ENCODE data around the gene ITPR1. TPM values are rescaled to one million over a fixed set of nuclear protein-coding genes. Genes with fewer than 3 reads are reported as not detected.
"Not testable (repeated sequence)": the region's sequence is repeated elsewhere in the genome, so short reads cannot be mapped to it uniquely, and the experiment has no call there.

Gene ITPR1
- total RNA-seq, 4 donors from 2014 or later = 184 to 305 (median 218) TPM

- no peak overlapping the region for H3K4me3 ChIP-seq
- H3K9me3 ChIP-seq = no peaks in the 10 kb centered on the region
- H3K4me1 ChIP-seq = peaks cover 0 to 57% (median 24%) of the 10 kb centered on the region in 3 donors
- H3K36me3 ChIP-seq = no peaks in the 10 kb centered on the region
- ATAC-seq = no peak
- peak overlapping the region in 3 of 4 donors; percentile 3 to 66 (median 55) for H3K27ac ChIP-seq
- 37% methylated on average over 4 of the region's 4 CpGs; no CpG with 5 or more reads in 1 of the 2 donors for WGBS, 2 donors (ENCODE audit: low coverage in 1 of 2)
- TF ChIP-seq EP300 (IDR thresholded peaks at IDR 0.05) = no peak
- TF ChIP-seq, protein P1, sequence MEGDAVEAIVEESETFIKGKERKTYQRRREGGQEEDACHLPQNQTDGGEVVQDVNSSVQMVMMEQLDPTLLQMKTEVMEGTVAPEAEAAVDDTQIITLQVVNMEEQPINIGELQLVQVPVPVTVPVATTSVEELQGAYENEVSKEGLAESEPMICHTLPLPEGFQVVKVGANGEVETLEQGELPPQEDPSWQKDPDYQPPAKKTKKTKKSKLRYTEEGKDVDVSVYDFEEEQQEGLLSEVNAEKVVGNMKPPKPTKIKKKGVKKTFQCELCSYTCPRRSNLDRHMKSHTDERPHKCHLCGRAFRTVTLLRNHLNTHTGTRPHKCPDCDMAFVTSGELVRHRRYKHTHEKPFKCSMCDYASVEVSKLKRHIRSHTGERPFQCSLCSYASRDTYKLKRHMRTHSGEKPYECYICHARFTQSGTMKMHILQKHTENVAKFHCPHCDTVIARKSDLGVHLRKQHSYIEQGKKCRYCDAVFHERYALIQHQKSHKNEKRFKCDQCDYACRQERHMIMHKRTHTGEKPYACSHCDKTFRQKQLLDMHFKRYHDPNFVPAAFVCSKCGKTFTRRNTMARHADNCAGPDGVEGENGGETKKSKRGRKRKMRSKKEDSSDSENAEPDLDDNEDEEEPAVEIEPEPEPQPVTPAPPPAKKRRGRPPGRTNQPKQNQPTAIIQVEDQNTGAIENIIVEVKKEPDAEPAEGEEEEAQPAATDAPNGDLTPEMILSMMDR (IDR thresholded peaks at IDR 0.05) = no peak
- TF ChIP-seq POLR2AphosphoS5 (IDR thresholded peaks at IDR 0.05) = no peak
- TF ChIP-seq POLR2A (IDR thresholded peaks at IDR 0.05) = no peak
- H3K27me3 ChIP-seq = no peaks in the 10 kb centered on the region
These were observed 96.4 kb downstream of the ITPR1 start for GRCh38 chr3:4589475-4590097.

DNA sequence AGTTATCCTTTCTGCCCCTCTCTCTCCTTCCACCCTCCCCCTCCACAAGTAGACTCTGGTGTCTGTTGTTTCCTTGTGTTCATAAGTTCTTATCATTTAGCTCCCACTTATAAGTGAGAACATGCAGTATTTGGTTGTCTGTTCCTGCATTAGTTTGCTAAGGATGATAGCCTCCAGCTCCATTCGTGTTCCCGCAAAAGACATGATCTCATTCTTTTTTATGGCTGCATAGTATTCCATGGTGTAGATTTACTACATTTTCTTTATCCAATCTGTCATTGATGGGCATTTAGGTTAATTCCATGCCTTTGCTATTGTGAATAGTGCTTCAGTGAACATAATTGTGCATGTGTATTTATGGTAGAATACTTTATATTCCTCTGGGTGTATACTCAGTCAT lies 97.7 kb downstream of the ITPR1 start:
- peaks cover 0 to 59% (median 21%) of the 10 kb centered on the region in 3 donors for H3K4me1 ChIP-seq
- ATAC-seq, H3K27me3 ChIP-seq, H3K9me3 ChIP-seq, H3K36me3 ChIP-seq, H3K4me3 ChIP-seq, H3K27ac ChIP-seq: not testable (repeated sequence)
- 94 to 100% methylated on average over 2 of the region's 2 CpGs for WGBS, 2 donors (ENCODE audit: low coverage in 1 of 2)

GRCh38 chr3:4591669-4592068 lies 98.5 kb downstream of the ITPR1 start:
- ATAC-seq = no peak
- WGBS, 2 donors (ENCODE audit: low coverage in 1 of 2) = 60 to 75% methylated on average over 2 to 3 of the region's 3 CpGs
- Histone ChIP-seq H3K27ac (no peak overlapping the region), H3K4me1 (peaks cover 2 to 59% (median 21%) of the 10 kb centered on the region in 3 donors), H3K9me3 (no peaks in the 10 kb centered on the region), H3K27me3 (no peaks in the 10 kb centered on the region), H3K36me3 (no peaks in the 10 kb centered on the region), H3K4me3 (no peak overlapping the region)
- TF ChIP-seq POLR2AphosphoS5 (IDR thresholded peaks at IDR 0.05) (no peak), POLR2A (IDR thresholded peaks at IDR 0.05) (no peak)

GRCh38 chr3:4593014-4593413 lies 99.9 kb downstream of the ITPR1 start:
- Histone ChIP-seq H3K4me3 (no peak overlapping the region), H3K36me3 (no peaks in the 10 kb centered on the region), H3K27me3 (no peaks in the 10 kb centered on the region), H3K4me1 (peaks cover 9 to 59% (median 14%) of the 10 kb centered on the region in 3 donors), H3K27ac (no peak overlapping the region), H3K9me3 (no peaks in the 10 kb centered on the region)
- 94 to 100% methylated on average over 3 to 5 of the region's 5 CpGs for WGBS, 2 donors (ENCODE audit: low coverage in 1 of 2)
- TF ChIP-seq, protein P1 (IDR thresholded peaks at IDR 0.05) = no peak
- TF ChIP-seq POLR2A (IDR thresholded peaks at IDR 0.05) (no peak), EP300 (IDR thresholded peaks at IDR 0.05) (no peak), POLR2AphosphoS5 (IDR thresholded peaks at IDR 0.05) (no peak)
- no peak for ATAC-seq

- ATAC-seq = no peak
- WGBS, 2 donors (ENCODE audit: low coverage in 1 of 2) = 81 to 84% methylated on average over 5 to 6 of the region's 6 CpGs
- TF ChIP-seq POLR2A (IDR thresholded peaks at IDR 0.05) = no peak
- peak; percentile 41 for TF ChIP-seq POLR2AphosphoS5 (IDR thresholded peaks at IDR 0.05)
- TF ChIP-seq, protein P1 (IDR thresholded peaks at IDR 0.05) = no peak
- no peak for TF ChIP-seq EP300 (IDR thresholded peaks at IDR 0.05)
- H3K4me1 ChIP-seq = peaks cover 0 to 38% (median 9%) of the 10 kb centered on the region in 3 donors
- H3K4me3 ChIP-seq = no peak overlapping the region
- no peaks in the 10 kb centered on the region for H3K27me3 ChIP-seq
- H3K36me3 ChIP-seq = no peaks in the 10 kb centered on the region
- no peak overlapping the region for H3K27ac ChIP-seq
- no peaks in the 10 kb centered on the region for H3K9me3 ChIP-seq
These were observed 102.6 kb downstream of the ITPR1 start for GRCh38 chr3:4595710-4596113.

DNA sequence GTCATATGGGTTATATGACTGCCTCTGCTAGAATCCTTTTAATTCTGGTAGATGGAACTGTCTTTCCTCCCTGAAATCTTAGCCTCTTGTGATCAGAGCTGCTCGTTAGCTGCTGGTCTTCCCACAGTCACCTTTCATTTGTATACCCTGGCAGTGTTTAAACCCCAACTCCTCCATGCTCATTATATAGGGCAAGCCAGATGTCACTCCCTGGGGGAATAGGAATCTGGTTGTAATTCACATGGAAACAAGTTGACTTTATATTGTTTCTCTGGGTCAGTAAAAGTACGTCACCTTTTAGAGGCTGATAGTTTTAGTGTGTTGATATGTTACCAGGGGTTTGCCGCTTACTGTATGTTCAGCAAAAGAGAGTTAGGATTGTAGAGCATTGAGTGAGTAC lies 103.5 kb downstream of the ITPR1 start:
- WGBS, 2 donors (ENCODE audit: low coverage in 1 of 2) = 23 to 50% methylated on average over 1 to 2 of the region's 3 CpGs
- no peak for TF ChIP-seq POLR2A (IDR thresholded peaks at IDR 0.05)
- no peak for TF ChIP-seq EP300 (IDR thresholded peaks at IDR 0.05)
- TF ChIP-seq, protein P1 (IDR thresholded peaks at IDR 0.05) = no peak
- no peak for TF ChIP-seq POLR2AphosphoS5 (IDR thresholded peaks at IDR 0.05)
- Histone ChIP-seq H3K27ac (no peak overlapping the region), H3K27me3 (no peaks in the 10 kb centered on the region), H3K4me3 (no peak overlapping the region), H3K4me1 (peaks cover 0 to 40% (median 9%) of the 10 kb centered on the region in 3 donors), H3K36me3 (no peaks in the 10 kb centered on the region), H3K9me3 (no peaks in the 10 kb centered on the region)
- no peak for ATAC-seq

Measured in gastroesophageal sphincter (tissue), 4 donors.